ENCODE measurements around the gene ARHGAP12.

DNA sequence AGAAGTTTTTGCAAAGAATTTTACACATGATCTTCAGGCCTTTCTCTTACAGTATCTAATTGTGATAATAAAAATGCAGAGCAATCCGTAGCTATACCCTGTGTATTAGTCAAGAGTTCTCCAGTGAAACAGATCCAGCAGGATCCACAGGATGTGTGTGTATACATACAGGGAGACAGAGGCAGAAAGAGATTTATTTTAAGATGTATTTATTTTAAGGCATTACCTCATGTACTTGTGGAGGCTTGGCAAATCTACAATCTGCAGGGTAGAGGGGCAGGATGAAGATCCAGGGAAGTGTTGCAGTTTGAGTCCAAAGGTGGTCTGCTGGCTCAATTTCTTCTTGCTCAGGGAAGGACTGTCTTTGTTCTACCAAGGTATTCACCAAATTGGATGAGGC, 41.7 kb downstream of the ARHGAP12 start:
- TF ChIP-seq, protein P1, sequence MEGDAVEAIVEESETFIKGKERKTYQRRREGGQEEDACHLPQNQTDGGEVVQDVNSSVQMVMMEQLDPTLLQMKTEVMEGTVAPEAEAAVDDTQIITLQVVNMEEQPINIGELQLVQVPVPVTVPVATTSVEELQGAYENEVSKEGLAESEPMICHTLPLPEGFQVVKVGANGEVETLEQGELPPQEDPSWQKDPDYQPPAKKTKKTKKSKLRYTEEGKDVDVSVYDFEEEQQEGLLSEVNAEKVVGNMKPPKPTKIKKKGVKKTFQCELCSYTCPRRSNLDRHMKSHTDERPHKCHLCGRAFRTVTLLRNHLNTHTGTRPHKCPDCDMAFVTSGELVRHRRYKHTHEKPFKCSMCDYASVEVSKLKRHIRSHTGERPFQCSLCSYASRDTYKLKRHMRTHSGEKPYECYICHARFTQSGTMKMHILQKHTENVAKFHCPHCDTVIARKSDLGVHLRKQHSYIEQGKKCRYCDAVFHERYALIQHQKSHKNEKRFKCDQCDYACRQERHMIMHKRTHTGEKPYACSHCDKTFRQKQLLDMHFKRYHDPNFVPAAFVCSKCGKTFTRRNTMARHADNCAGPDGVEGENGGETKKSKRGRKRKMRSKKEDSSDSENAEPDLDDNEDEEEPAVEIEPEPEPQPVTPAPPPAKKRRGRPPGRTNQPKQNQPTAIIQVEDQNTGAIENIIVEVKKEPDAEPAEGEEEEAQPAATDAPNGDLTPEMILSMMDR (conservative IDR thresholded peaks at IDR 0.05; ENCODE audit: low read length) = no peak
- no peak for TF ChIP-seq EZH2phosphoT487 (IDR thresholded peaks at IDR 0.05; ENCODE audit: borderline replicate concordance, low read depth, low read length)

All from OCI-LY7 (cell line).